NB4 (cell line): ENCODE results near the gene TRPV6.

ENCODE experiments used
- DNase-seq: peaks from one replicate; pipeline ENCODE4 v3.0.0; 2010; ENCODE audit warnings: low read depth
- H3K4me3 ChIP-seq: one replicate; pipeline ENCODE4 v1.5.1; 2011; ENCODE audit warnings: mild to moderate bottlenecking, low read depth, low read length, moderate library complexity
- MYC ChIP-seq: IDR thresholded peaks from 2 replicates; pipeline ENCODE4 v1.6.1; 2011; ENCODE audit warnings: low read depth, low read length
- POLR2A ChIP-seq: IDR thresholded peaks from 2 replicates; pipeline ENCODE4 v1.6.1; 2011; ENCODE audit warnings: mild to moderate bottlenecking; ENCODE audit not compliant: insufficient read length; ENCODE audit errors: extremely low read depth
- TF ChIP-seq, protein P1 (sequence below): IDR thresholded peaks from one replicate; pipeline ENCODE4 v1.5.1; 2012; ENCODE audit warnings: low read depth, low read length
- TF ChIP-seq, protein P2 (sequence below): IDR thresholded peaks from 2 replicates; pipeline ENCODE4 v1.6.1; 2011; ENCODE audit warnings: low read depth, low read length

TRPV6 gene

DNA sequence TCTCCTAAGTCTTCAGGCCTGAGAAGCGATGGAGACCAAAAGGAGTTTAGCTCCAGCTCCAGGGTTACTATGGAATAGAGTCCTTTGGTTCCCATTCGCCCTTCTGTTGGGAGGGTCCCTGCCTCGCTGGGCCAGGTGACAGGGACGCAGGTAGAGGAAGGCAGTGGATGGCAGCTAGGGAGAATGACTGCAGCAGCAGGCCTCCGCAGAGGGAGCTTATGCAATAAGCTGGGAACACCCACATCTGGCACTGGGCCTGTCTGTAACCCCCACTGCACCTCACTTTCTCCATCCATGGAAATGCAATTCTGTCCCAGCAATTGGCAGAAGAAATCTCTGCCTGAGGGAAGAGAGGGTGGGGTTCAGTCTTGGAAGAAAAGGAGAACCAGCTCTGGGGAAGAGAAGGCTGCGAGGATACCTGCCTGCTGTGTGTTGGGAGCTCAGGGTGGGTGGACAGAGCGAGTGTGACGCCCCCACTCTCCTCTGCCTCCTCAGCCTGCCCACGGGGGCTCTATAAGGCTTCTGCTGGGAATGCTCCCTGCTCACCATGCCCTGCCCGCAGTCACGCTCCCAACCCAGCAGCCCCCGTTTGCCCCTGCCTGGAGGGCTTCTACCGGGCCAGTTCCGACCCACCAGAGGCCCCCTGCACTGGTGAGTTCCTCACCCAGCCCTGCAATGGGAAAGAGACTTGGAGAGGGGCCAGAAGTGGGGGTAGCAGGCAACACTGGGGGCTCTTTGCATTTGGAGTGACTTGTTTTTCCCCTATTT, 20.4 kb downstream of the TRPV6 start:
- no peak for DNase-seq
- no peak for TF ChIP-seq MYC
- TF ChIP-seq, protein P1, sequence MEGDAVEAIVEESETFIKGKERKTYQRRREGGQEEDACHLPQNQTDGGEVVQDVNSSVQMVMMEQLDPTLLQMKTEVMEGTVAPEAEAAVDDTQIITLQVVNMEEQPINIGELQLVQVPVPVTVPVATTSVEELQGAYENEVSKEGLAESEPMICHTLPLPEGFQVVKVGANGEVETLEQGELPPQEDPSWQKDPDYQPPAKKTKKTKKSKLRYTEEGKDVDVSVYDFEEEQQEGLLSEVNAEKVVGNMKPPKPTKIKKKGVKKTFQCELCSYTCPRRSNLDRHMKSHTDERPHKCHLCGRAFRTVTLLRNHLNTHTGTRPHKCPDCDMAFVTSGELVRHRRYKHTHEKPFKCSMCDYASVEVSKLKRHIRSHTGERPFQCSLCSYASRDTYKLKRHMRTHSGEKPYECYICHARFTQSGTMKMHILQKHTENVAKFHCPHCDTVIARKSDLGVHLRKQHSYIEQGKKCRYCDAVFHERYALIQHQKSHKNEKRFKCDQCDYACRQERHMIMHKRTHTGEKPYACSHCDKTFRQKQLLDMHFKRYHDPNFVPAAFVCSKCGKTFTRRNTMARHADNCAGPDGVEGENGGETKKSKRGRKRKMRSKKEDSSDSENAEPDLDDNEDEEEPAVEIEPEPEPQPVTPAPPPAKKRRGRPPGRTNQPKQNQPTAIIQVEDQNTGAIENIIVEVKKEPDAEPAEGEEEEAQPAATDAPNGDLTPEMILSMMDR, result no peak
- TF ChIP-seq POLR2A, result no peak
- TF ChIP-seq, protein P2, sequence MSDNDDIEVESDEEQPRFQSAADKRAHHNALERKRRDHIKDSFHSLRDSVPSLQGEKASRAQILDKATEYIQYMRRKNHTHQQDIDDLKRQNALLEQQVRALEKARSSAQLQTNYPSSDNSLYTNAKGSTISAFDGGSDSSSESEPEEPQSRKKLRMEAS, result no peak
- no peak overlapping the region for H3K4me3 ChIP-seq

DNA sequence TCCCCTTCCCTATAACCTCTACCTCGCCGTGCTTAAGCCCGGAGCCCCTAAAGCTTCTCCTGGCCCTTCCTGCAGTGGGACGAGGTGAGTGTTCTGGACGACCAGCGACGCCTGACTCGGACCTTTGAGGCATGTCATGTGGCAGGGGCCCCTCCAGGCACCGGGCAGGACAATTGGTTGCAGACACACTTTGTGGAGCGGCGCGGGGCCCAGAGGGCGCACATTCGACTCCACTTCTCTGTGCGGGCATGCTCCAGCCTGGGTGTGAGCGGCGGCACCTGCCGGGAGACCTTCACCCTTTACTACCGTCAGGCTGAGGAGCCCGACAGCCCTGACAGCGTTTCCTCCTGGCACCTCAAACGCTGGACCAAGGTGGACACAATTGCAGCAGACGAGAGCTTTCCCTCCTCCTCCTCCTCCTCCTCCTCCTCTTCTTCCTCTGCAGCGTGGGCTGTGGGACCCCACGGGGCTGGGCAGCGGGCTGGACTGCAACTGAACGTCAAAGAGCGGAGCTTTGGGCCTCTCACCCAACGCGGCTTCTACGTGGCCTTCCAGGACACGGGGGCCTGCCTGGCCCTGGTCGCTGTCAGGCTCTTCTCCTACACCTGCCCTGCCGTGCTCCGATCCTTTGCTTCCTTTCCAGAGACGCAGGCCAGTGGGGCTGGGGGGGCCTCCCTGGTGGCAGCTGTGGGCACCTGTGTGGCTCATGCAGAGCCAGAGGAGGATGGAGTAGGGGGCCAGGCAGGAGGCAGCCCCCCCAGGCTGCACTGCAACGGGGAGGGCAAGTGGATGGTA, 21.5 kb downstream of the TRPV6 start:
- H3K4me3 ChIP-seq, result no peak overlapping the region
- no peak for TF ChIP-seq POLR2A
- TF ChIP-seq, protein P2, result no peak
- no peak for TF ChIP-seq MYC
- TF ChIP-seq, protein P1, result no peak
- no peak for DNase-seq

DNA sequence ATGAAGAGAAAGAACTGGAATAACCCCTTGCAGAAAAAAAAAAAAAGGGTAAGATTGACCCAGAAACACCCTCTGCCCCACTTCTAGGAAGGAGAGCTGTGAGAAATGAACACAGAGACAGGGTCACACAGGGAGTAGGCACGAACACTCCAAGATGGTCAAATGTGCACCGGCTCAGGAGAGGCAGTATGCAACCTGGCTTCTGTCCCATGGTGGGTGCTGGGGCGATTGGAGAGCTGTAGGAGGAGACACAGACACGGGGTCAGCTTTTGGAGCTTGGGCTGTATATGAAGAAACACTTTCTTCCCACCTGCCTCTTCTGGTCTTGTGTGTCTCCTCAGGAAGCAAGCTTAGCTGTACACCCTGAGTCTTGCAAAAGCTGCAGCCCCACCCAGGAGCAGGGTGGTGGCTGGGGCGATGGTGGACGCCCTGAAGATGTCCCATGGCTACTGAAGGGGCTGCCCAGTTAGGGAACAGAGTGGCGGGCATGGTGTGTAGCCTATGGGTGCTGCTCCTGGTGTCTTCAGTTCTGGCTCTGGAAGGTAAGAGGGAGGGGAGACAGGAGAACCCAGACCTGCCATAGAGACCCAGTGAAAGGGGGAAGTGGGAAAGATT, 22.7 kb downstream of the TRPV6 start:
- H3K4me3 ChIP-seq, result no peak overlapping the region
- TF ChIP-seq, protein P1, result no peak
- TF ChIP-seq MYC (no peak), POLR2A (no peak)
- TF ChIP-seq, protein P2, result no peak
- DNase-seq, result no peak

DNA sequence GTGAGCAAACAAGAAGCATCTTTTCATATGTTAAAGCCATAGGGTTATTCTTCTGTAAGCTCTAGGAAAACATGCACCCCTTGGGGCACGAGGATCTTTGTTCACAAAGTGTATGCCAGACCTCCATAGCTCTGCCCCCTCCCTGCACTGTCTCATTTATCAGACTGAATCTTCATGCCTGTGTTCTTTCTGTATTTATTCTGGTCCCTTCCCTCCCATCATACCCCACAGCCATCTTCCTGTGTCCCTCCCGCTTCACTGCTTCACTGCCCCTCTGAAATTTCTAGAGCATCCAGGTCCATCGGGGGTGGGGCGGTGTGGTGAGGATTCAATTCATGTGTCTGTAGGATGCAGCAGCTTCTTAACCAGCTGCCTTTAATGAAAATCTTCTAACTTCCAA, 23.2 kb downstream of the TRPV6 start:
- TF ChIP-seq POLR2A, result no peak
- TF ChIP-seq, protein P1, result no peak
- TF ChIP-seq MYC, result no peak
- DNase-seq, result no peak
- H3K4me3 ChIP-seq, result no peak overlapping the region

DNA sequence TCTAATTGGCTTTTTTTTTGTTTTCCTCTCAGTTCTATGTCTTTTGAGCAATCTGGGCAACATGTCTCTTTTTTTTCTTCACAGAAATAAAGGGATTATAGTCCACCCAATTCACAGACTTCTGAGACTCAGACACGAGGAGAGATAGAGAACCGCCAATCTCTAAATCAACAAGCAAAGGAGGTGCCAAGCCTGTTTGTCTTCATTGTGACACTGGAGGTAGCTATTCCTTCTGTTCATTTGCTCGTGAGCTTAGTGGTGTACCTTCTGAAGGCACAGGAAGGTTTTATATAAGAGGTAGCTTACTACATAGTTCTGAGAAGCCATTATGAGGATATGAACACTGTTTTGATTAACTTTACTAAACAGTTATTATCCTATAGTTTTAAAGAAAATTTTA, 24.6 kb downstream of the TRPV6 start:
- TF ChIP-seq, protein P2, result no peak
- TF ChIP-seq, protein P1, result no peak
- TF ChIP-seq POLR2A, result no peak
- no peak for TF ChIP-seq MYC
- no peak overlapping the region for H3K4me3 ChIP-seq
- DNase-seq, result no peak
